Measurements from ENCODE around the gene TMEM256.

DNA sequence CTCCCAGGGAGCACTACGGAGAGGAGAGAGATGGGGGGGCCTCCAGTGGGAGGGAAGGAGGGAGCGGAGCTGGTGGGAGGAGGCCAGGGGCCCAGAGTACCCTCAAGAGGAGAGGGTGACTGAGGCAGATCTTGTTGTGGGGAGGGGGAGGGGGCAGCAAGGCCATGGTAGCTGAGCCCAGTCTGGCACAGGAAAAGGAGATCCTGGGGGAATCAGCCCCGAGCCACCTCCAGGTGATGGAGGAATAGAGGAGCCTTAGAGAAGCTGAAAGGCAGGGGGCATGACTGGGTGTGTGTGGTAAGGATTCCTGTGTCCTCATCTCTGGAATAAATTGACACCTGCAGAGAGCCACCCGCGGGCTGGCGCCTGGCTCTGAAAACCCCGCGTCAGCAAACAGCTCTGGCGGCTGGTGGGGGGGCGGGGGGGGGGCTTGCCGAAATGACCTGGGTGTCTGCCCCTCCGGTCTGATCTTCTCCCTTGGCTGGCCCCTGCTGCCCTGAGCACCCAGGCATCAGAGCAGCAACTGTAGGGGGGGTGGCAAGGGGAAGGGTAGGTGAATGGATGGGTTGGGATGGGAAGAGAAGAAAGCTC lies 2.4 kb upstream of the TMEM256 start:
- TF ChIP-seq, protein P1, sequence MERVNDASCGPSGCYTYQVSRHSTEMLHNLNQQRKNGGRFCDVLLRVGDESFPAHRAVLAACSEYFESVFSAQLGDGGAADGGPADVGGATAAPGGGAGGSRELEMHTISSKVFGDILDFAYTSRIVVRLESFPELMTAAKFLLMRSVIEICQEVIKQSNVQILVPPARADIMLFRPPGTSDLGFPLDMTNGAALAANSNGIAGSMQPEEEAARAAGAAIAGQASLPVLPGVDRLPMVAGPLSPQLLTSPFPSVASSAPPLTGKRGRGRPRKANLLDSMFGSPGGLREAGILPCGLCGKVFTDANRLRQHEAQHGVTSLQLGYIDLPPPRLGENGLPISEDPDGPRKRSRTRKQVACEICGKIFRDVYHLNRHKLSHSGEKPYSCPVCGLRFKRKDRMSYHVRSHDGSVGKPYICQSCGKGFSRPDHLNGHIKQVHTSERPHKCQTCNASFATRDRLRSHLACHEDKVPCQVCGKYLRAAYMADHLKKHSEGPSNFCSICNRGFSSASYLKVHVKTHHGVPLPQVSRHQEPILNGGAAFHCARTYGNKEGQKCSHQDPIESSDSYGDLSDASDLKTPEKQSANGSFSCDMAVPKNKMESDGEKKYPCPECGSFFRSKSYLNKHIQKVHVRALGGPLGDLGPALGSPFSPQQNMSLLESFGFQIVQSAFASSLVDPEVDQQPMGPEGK (CRISPR knock-in tag; IDR thresholded peaks at IDR 0.05; ENCODE audit: borderline replicate concordance): no peak
- TF ChIP-seq ZNF565 (CRISPR knock-in tag; conservative IDR thresholded peaks at IDR 0.05; ENCODE audit: low read depth) (no peak), RARB (CRISPR knock-in tag; IDR thresholded peaks at IDR 0.05) (no peak), ARNTL (CRISPR knock-in tag; IDR thresholded peaks at IDR 0.05; ENCODE audit: borderline replicate concordance, low read depth) (no peak), OSR1 (CRISPR knock-in tag; IDR thresholded peaks at IDR 0.05) (no peak), GLIS3 (CRISPR knock-in tag; IDR thresholded peaks at IDR 0.05) (no peak), TCF4 (CRISPR knock-in tag; IDR thresholded peaks at IDR 0.05; ENCODE audit: borderline replicate concordance) (no peak), ZNF8 (CRISPR knock-in tag; IDR thresholded peaks at IDR 0.05) (no peak)
